Hepatic stellate cell (primary cell): ENCODE measurements around the gene ZNF488.

ENCODE experiments used
- DNase-seq: peaks from one replicate; pipeline ENCODE4 v3.0.0; 2011; ENCODE audit warnings: low spot score

The ZNF488 gene

GRCh38 chr10:47366181-47366631, 17.9 kb downstream of the ZNF488 start:
- DNase-seq, result no peak

GRCh38 chr10:47365431-47366180, 18.5 kb downstream of the ZNF488 start:
- no peak for DNase-seq

- DNase-seq, result no peak
Measured at GRCh38 chr10:47364911-47365310, 19.2 kb downstream of the ZNF488 start.

GRCh38 chr10:47364366-47364765, 19.7 kb downstream of the ZNF488 start:
- no peak for DNase-seq

- DNase-seq, result no peak
Measured at GRCh38 chr10:47363781-47364180, 20.3 kb downstream of the ZNF488 start.

GRCh38 chr10:47362199-47362598, 21.9 kb downstream of the ZNF488 start:
- no peak for DNase-seq

- peak; percentile 59 for DNase-seq
Measured at GRCh38 chr10:47361293-47361692, 22.8 kb downstream of the ZNF488 start.

- no peak for DNase-seq
Measured at GRCh38 chr10:47360419-47361040, 23.6 kb downstream of the ZNF488 start.

GRCh38 chr10:47359626-47360418, 24.3 kb downstream of the ZNF488 start:
- no peak for DNase-seq

GRCh38 chr10:47359101-47359500, 25.0 kb downstream of the ZNF488 start:
- DNase-seq, result no peak

GRCh38 chr10:47358457-47358856, 25.6 kb downstream of the ZNF488 start:
- DNase-seq, result no peak

GRCh38 chr10:47357911-47358310, 26.2 kb downstream of the ZNF488 start:
- DNase-seq, result no peak

- no peak for DNase-seq
Measured at GRCh38 chr10:47357131-47357582, 26.9 kb downstream of the ZNF488 start.

- no peak for DNase-seq
Measured at GRCh38 chr10:47356708-47357107, 27.4 kb downstream of the ZNF488 start.

- DNase-seq, result no peak
Measured at GRCh38 chr10:47354900-47355299, 29.2 kb downstream of the ZNF488 start.

- DNase-seq, result peak; percentile 55
Measured at GRCh38 chr10:47354165-47354564, 29.9 kb downstream of the ZNF488 start.

GRCh38 chr10:47353351-47353750, 30.7 kb downstream of the ZNF488 start:
- DNase-seq, result no peak

- no peak for DNase-seq
Measured at GRCh38 chr10:47351899-47352815, 31.9 kb downstream of the ZNF488 start.

GRCh38 chr10:47350671-47351640, 33.1 kb downstream of the ZNF488 start:
- DNase-seq, result no peak

GRCh38 chr10:47349941-47350371, 34.1 kb downstream of the ZNF488 start:
- no peak for DNase-seq
